ENCODE measurements around the gene MST1.

The MST1 gene

DNA sequence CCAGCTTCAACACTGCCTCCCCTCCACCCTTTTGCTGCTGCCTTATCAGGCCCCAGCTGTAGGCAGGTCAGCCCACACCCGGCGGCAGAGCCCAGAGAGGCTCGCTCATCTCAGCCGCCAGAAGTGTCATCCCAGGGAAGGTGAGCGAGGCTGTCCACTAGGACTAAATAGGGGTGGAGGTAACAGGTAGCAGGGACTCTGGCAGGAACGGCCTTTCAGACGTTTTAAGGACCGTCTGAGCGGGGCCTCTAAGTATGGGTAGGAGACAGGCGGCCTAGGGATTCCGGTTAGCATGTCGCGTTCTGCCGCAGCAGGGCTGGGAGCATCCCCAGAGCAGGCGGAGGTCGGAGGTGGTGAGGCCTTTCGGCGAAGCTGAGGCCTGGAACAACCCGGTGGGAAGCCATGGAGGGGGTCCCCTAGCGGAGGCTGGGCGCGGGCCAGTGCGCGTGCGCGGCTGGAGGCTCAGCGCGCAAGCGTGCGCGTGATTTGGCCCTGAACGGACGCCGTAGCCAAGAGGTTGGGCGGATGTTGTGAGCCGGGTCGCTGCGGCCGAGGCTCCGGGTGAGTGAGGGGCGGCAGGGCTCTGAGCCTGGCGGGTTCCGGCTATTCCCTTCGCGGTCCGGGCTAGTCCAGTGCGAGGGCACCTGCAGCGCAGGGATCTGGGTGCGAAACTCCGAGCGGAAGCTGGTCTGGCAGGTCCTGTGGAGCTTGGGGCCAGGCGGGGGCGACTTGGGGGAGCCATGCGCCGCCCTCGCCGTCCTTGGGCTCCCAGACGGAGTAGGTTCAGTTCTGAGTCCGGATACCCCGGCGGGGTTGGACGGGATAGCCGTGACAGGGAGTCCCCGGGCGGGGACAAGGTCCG, at the start of gene MST1, which contains the start of gene RNF123:
TSS of gene MST1 (minus strand) at position 429 of the 862 bp plus-strand sequence. CDS start 783 bp downstream, outside the sequence.
TSS of gene RNF123 (plus strand) at position 512 of the 862 bp plus-strand sequence. CDS start 1,609 bp downstream, outside the sequence.
- DNase-seq (ENCODE audit: low spot score): peak; percentile 76

DNA sequence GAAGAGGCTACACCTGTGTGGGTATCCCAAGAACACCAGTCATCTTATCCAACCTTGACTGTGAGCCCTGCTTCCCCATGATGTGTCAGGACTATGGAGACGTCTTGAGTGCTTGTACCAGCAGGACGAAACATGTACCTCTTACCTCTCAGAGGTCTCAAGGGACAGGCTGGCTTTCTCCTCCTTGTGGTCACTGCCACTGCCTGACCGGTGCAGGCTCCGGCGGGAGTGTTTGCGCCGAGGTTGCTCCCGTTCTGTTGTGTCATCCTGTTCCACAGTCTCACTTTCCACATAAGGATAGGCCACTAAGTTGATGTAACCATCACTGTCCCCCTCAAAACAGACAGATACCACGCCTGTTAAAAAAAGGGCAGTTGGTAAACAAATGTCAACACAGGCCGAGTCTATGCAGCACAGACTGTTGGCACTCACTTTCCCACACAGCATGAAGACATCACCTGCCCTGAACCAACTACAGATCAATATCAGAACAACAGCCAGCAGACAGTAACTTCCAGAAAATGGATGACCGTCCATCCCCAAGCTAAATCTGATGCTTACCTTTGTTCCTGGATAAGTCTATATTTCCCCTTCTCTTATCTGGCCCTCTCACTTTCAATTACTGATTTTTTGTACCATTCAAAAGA, 48.9 kb upstream of the MST1 start:
- DNase-seq (ENCODE audit: low spot score): no peak

DNA sequence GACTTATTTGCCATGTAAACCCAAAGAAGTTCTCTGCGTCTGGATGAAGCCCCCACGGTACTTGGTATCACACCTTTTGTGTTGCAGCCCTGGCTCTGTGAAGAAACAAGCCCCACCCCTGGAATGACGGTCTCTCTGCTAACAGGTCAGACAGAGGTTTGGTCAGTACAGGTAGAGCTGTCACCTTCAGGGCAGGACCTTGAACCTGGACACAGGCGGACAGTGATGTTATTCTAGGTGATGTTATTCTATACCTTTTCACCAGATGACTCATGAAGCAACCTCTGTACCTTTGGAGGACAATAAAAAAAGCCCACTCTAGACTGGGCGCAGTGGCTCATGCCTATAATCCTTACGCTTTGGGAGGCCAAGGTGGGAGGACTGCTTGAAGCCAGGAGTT, 45.5 kb upstream of the MST1 start:
- DNase-seq (ENCODE audit: low spot score): no peak

DNA sequence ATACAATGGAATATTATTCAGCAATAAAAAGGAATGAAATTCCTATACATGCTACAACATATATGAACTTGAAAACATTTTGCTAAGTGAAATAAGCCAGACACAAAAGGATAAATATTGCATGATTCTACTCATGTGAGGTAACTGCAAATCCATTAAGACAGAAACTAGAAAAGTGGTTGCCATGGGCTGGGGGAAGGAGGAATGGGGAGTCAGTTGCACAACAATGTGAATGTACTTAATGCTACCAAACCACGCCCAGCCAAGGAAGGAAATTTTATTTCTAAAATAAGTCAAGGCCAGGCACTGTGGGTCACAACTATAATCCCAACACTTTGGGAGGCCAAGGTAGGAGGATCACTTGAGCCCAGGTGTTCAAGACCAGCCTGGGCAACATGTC, 44.3 kb upstream of the MST1 start:
- no peak for DNase-seq (ENCODE audit: low spot score)

DNA sequence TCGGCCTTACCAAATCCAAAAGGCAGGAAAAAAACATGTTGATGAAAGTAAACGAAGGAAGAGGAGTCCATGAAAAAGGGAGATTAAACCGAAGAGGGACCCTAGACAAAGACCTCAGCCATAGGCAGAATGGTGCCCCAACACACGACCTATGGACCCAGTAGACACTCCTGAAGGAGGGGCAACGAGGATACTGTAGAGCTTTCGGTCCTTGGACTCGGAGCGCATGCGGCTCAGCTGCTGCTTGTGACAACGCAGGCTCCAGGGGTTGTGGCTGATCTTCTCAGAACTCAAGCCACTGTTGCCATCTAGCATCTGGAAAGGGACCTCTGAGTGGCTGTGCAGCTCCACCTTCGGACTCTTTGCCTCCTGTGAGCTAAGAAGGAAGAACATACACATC, 43.3 kb upstream of the MST1 start:
- no peak for DNase-seq (ENCODE audit: low spot score)

DNA sequence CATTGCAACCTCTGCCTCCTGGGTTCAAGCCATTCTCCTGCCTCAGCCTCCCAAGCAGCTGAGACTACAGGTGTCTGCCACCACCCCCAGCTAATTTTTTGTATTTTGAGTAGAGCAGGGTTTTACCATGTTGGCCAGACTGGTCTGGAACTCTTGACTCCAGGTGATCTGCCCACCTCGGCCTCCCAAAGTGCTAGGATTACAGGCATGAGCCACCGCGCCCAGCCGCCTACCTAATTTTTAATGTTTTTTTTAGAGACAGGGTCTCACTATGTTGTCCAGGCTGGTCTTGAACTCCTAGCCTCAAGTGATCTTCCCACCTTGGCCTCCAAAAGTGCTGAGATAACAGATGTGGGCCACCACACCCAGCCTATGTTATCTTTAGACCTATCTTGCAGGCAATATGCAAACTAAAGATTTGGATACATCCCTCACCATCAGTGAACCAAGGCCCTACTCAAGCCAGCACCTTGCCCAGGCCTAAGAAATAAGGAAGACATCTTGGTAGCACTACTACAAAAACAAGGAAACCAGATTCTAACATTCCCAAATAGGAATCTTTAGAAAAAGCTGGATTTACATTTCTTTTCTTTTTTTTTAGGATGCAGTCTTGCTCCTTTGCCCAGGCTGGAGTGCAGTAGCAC, 40.8 kb upstream of the MST1 start:
- no peak for DNase-seq (ENCODE audit: low spot score)

DNA sequence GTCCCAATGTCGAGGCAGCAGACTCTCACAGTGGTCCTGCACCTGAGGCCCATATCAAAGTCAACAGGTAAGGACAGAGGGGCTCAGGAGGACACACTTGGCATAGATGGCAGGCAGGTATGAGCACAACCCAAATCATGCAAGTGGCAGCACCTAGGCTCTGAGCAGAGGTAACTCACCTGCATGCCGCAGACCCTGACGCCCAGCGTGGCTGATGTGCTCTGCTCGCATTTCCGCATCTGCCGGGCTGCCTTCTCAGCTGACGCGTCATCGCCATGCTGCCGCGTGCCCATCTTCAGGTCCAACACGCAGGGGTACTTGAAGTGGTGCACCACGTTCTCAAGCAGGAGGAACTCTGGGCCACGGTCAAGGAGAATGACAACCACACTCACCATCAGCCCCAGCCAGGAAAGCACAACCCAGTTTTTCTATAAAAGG, 38.7 kb upstream of the MST1 start:
- DNase-seq (ENCODE audit: low spot score): no peak

DNA sequence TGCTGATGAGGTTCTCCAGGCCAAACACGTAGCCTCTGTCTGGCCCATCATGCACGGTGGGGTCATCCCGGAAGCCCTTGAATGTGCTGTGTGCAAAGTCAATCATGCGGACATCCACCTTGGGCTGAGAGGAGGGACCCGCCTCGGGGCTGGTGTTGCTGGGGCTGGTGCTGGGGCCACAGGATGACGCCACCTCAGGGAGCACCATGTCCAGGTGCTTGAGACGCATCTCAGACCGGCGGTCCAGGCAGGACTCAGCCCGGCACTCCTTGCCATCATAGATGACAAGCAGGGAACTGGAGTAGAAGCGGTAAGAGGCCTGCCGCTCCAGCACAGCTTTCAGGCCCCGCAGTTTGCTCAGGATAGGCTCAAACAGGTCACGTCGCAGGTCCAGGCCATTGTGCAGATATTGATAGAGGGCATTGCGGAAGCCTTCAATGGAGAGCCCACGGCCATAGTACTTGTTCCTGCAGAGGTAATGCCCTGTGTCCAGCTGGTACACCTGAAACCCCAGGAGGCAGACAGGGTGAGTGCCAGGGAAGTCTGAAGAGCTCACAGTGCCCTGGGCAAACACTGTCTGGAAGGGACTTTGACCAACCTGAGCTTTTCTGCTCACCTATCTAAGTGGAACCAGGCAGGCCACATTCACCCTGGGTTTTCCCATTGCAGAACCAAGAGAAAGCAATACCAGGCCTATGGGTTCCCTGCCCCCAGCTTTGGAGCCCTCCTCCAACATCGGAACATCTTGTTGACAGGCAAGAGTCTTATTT, 38.1 kb upstream of the MST1 start:
- no peak for DNase-seq (ENCODE audit: low spot score)

DNA sequence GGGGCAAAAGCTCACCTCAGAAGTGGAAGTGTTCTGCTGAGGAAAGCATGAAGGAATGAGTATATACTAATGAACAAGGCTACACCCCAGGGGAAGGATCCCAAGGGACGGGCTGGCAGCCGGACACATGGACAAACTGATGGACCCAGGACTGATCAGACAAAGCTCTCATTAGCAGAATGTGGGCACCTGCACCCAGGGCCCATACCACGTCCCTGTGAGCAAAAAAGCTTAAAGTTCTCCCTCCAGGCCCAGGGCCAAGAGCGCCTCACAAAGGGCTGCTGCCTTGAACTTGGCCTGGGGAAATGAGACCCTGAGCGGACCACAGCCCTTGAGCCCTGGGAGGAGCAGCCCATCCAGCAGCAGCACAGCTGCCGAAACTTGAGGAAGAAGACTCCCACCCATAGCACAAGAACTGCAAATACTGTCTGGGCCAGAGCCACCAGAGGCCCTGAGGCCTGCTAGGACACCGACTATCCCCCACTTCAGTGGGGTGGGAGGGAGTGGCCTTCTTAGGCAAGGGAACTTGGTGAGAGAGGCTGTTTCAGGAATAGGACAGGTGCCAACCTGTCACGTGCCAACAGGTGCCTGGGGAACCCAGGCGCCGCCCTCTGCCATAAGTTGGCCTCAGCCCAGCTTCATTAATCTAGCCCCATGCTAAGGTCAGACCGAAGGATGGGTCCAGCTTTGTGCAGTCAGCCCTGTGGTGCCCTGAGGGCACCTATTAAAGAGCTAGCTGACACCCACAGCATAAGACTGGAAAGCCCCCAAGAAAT, 36.8 kb upstream of the MST1 start:
- no peak for DNase-seq (ENCODE audit: low spot score)

DNA sequence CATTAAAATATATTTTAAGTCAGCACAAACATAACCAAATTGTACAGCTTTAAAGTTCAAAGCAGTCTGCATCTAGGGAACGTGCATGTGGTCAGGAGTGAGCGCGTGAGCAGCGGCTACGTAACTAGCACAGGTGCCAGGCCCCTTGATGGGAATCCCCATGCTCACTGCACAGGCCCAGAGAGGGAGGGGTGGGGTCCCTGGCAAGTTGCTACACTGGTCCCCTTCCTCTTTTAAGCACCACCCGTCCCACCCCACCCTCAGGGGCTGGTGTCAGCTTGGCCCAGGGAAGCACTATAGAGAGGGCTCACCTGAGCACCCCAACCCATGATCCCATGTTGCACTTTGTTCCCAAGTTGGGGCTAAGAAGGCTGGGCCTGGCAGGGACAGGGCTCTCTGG, 35.3 kb upstream of the MST1 start:
- no peak for DNase-seq (ENCODE audit: low spot score)

DNA sequence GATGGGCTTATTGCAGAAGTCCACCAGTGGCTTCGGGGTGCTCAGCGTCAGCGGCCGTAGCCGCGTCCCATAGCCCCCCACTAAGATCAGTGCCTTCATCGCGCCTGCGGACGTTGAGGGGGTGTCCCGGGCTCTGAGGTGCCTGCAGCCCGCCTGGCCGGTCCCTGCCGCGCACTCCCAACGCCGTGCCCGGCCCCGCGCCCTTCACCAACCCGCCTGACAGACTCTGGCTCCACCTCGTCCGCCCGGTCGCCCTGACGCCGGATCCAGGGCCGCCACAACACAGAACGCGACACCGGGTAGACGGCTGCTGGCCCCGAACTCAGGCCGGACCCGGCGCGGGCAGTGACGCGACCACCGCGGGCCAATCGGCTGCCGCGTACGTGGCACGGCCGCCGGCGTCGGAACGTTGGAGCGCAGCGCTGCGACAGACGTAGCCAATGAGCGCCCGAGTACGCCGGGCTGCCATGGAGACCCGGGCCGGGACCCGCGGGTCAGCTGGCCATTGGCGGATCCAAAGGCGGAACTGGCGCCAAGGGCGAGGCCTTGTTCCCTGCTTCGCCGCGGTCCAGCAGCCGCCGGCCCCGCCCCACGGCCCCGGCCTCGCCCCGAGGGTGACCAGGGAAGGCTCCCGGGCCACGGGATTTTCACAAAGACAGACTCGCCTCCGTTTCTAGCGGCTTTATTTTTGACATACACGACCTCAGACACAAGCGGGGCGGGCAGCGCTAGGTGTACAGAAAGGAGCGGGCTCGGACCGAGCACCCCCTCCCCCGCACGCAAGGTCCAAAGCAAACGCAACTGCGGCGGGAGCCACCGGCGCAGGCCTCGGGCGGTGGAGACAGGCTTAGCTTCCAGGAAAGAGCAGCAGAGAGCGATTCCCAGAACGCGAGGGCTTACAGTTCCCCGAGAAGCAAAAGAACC, 34.6 kb upstream of the MST1 start, which contains the start of gene GMPPB:
TSS of gene GMPPB (minus strand) at position 324 of the 924 bp plus-strand sequence. CDS start at position 99, 225 bp downstream.
- DNase-seq (ENCODE audit: low spot score): peak; percentile 94

DNA sequence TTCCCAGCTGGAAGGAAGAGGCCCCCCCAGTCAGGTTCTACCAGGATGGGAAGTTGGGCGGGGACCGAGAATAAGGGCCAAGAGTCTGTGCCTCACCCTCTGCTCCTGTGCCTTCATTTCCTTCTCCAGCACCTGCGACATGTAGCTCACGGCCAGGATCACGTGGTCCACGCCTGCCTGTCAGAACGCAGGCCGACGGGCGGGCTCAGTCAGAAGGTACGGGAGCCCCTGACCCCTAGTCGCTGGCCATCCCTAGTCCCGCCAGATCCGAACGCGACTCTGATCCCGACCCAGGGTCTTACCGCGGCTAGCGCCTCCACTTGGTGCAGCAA, 34.0 kb upstream of the MST1 start:
- no peak for DNase-seq (ENCODE audit: low spot score)

DNA sequence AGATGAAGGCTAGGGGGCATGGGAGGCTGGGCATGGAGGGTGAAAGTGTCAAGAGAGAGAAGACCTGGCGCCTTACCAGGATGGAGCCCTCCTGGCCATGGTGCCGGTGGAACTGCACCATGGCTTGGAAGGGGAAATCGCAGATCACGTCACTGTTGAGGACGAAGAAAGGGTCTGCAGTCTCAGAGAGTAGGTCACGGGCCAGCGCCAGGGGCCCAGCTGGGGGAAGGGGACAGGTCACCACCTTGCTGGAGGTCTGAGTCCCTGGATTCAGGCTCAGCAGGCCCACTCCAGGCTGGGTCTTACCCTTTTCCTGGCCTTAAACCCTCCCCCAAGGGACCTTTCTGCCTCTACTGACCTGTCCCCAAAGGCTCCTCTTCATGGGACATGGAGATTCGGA, 33.6 kb upstream of the MST1 start:
- no peak for DNase-seq (ENCODE audit: low spot score)

DNA sequence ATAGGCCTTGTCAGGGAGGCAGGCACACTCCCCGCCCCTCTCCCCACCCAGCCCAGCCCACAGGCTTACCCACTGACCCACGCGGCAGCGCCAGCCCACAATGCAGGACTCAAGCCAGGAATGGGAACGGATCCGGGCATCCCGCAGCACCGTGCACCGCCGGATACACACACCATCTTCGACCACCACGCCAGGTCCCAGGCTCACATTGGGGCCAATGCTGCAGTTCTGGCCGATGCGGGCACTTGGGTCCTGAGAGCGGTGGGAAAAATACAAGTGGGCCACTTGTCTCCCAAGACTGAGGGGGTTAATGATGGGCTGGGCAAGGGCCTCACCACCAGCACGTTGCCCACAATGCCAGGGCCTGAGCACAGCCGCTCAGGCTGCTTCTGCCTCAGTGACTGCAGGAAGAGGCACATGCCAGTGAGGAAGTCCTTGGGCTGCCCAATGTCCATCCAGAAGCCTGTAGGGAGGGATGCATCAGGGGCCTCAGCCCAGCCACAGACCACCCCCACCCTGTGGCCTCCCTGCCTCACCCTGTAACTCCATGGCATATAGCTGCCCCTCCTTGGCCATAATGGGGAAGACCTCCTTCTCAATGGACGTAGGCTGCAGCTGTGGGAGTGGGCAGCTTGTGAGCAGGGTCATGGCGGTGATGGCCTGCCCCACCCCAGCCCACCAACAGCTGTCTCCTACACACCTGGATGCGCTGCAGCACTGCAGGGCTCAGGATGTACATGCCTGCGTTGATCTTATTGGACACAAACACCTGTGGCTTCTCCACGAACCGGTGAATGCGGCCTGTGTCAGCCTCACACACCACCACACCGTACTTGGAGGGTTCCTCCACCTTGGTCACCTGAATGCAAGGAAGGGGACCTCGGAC, 32.9 kb upstream of the MST1 start:
- DNase-seq (ENCODE audit: low spot score): no peak

DNA sequence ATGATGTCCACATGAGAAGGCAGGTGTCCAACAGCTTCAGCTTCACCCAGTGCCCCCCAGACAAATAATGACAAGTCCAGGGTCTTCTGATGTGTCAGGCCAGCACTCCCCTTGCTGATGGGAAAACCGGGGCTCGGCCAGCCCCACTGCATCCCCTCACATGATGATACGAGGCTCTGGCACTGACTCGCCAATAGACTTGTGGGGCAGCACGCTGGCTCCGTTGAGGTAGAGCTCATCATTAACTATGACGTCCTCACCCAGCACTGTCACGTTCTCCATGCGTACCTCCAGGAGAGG, 32.3 kb upstream of the MST1 start:
- no peak for DNase-seq (ENCODE audit: low spot score)

DNA sequence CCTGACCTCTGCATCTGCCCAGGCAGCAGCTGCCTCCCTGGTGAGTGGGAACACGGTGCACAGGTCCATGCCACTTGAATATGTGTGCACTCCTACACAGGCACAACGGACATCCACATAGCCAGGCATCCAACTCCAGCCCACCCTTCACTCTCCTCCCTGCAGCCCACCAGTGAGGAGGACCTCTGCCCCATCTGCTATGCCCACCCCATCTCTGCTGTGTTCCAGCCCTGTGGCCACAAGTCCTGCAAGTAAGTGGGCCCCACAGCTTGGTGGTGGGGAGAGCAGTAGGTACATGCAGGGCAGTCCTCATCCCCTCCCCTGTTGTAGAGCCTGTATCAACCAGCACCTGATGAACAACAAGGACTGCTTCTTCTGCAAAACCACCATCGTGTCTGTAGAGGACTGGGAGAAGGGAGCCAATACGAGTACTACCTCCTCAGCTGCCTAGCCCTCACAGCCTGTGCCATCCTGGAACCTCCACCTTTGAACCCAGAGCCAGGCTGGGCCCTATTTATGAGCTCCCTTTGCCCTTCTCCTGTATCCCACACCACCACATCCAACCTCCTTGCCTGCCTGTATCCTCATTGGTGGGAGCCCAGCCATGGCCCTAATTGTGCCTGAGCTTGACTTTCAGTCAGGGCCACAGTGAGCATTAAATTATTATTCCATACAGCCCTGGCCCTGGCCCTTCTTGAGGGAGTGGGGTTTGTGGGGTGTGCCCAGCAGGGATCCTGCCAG, 31.8 kb upstream of the MST1 start:
- no peak for DNase-seq (ENCODE audit: low spot score)

DNA sequence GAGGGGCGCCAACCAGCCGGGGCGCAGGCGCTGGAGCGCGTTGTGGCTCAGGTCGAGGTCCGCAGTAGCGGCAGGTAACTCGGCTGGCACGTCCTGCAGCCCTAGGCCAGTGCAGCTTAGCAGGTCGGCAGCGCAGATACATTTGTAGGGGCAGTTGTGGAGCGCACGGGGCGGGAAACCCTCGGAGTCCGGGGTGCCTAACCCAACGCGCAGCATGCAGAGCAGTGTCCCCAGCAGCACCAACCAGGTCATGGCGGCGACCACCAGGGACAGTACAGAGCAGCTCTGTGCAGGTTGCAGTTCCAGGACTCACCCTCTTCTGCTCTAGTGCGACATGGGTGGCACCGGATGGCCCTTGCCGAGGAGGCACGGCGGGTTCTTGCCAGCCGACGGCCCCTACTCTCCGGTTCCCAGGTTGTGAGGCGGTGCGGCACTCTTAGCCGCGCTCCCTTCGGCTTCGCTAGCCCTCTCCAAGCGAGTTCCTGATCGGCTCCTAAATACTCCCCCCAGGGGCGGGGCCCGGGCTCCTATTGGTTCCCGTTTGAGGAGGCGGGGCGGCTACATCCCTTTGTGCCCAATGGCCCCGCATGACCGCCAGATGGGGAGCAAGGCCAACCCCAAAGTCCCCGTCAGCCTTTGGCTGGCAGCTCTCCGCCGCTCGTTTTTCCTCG, 30.1 kb upstream of the MST1 start, which contains the start of gene AMIGO3:
TSS of gene AMIGO3 (minus strand) at position 471 of the 671 bp plus-strand sequence. CDS start at position 252, 219 bp downstream.
- peak; percentile 95 for DNase-seq (ENCODE audit: low spot score)

DNA sequence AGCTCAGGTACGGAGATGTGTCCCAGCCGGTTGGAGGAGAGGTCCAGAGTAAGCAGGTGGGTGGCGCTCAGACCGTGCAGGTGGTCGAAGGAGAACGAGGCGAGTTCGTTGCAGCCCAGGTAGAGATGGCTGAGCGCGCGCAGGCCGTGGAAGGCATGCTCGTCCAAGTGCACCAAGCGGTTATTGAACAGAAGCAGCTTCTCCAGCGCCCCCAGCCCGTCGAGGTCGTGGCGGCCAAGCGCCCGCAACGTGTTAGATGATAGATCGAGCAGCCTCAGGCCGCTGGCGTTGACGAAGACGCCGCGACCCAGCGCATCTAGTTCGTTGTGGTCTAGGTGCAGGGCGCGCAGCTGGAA, 29.6 kb upstream of the MST1 start:
- DNase-seq (ENCODE audit: low spot score): no peak
